HepG2 (cell line): ENCODE measurements around the gene CMTM8. TPM values are rescaled to one million over a fixed set of nuclear protein-coding genes. Genes with fewer than 3 reads are reported as not detected.

Experiments
- BCL6 ChIP-seq: IDR thresholded peaks from 2 replicates; pipeline ENCODE4 v1.6.1; 2016; ENCODE audit warnings: missing genetic modification reagents, missing compliant biosample characterization
- IKZF5 ChIP-seq: IDR thresholded peaks from 2 replicates; pipeline ENCODE4 v1.6.1; 2018; ENCODE audit warnings: missing genetic modification reagents, mild to moderate bottlenecking, missing compliant biosample characterization
- ISX ChIP-seq: sonication (generic); formaldehyde crosslinking; conservative IDR thresholded peaks from 2 replicates; pipeline ENCODE4 v1.5.0; 2020; ENCODE audit warnings: missing genetic modification reagents
- LBX2 ChIP-seq: sonication (generic); formaldehyde crosslinking; IDR thresholded peaks from 2 replicates; pipeline ENCODE4 v1.5.0; 2020; ENCODE audit warnings: missing genetic modification reagents, mild to moderate bottlenecking, borderline replicate concordance
- MIER2 ChIP-seq: IDR thresholded peaks from 2 replicates; pipeline ENCODE4 v1.6.1; 2016; ENCODE audit warnings: missing biosample characterization, missing genetic modification reagents
- MTA3 ChIP-seq: sonication (generic); formaldehyde crosslinking; IDR thresholded peaks from 2 replicates; pipeline ENCODE4 v1.4.0; 2020; ENCODE audit warnings: missing genetic modification reagents
- NFE2L2 ChIP-seq: fragments of 150-350 bp; IDR thresholded peaks from 2 replicates; pipeline ENCODE4 v1.6.1; 2014; ENCODE audit warnings: low read length
- NFIC ChIP-seq: IDR thresholded peaks from 2 replicates; pipeline ENCODE4 v1.6.1; 2012; ENCODE audit warnings: mild to moderate bottlenecking, low read length, inconsistent platforms
- NFKB2 ChIP-seq: sonication (generic); formaldehyde crosslinking; IDR thresholded peaks from 2 replicates; pipeline ENCODE4 v1.4.0; 2020; ENCODE audit warnings: missing genetic modification reagents, borderline replicate concordance
- PRMT3 ChIP-seq: sonication (generic); formaldehyde crosslinking; IDR thresholded peaks from 2 replicates; pipeline ENCODE4 v1.8.1; 2022; ENCODE audit warnings: low read depth, mild to moderate bottlenecking, moderate library complexity, missing genetic modification reagents, borderline replicate concordance
- RORA ChIP-seq: sonication (generic); formaldehyde crosslinking; IDR thresholded peaks from 2 replicates; pipeline ENCODE4 v1.5.0; 2020; ENCODE audit warnings: mild to moderate bottlenecking, missing genetic modification reagents, moderate library complexity
- XRCC5 ChIP-seq: fragments of 200-400 bp; formaldehyde crosslinking; optimal IDR thresholded peaks from 2 replicates; pipeline ENCODE3; 2017; ENCODE audit warnings: mild to moderate bottlenecking, low read length
- ZBTB7B ChIP-seq: sonication (generic); formaldehyde crosslinking; IDR thresholded peaks from 2 replicates; pipeline ENCODE4 v1.4.0; 2020; ENCODE audit warnings: missing genetic modification reagents
- ZGPAT ChIP-seq: IDR thresholded peaks from 2 replicates; pipeline ENCODE4 v1.6.1; 2016; ENCODE audit warnings: mild to moderate bottlenecking
- ZNF18 ChIP-seq: sonication (generic); formaldehyde crosslinking; IDR thresholded peaks from 2 replicates; pipeline ENCODE4 v1.8.0; 2022; ENCODE audit warnings: mild to moderate bottlenecking, missing genetic modification reagents; ENCODE audit not compliant: insufficient replicate concordance
- ZNF34 ChIP-seq: sonication (generic); formaldehyde crosslinking; IDR thresholded peaks from 2 replicates; pipeline ENCODE4 v1.4.0; 2020; ENCODE audit warnings: mild to moderate bottlenecking, missing genetic modification reagents, borderline replicate concordance
- ZNF446 ChIP-seq: sonication (generic); formaldehyde crosslinking; IDR thresholded peaks from 2 replicates; pipeline ENCODE4 v1.5.0; 2020; ENCODE audit warnings: mild to moderate bottlenecking, missing genetic modification reagents
- ZNF558 ChIP-seq: sonication (generic); formaldehyde crosslinking; IDR thresholded peaks from 2 replicates; pipeline ENCODE4 v1.9.0; 2022; ENCODE audit warnings: mild to moderate bottlenecking, missing genetic modification reagents, borderline replicate concordance
- ZNF644 ChIP-seq: IDR thresholded peaks from 2 replicates; pipeline ENCODE4 v1.6.1; 2016; ENCODE audit warnings: low read depth
- polyA plus RNA-seq, 8 experiments: library from polyadenylated mRNA; depleted of rRNA in 3 of 8; stranded (reverse) in 7 of 8; unstranded in 1 of 8; fragments of >200 nt; fragmentation: Illumina TruSeq in 4 of 8; extraction: Trizol in 4 of 8; gene quantifications; 2 replicates each; pipeline versions ENCODE4 v1.2.1 to v1.2.3, GENCODE V29; 2011 to 2016; ENCODE audit warnings: low read depth in 4 of 8, missing spikeins in 1 of 8, mixed read lengths in 1 of 8; ENCODE audit not compliant: insufficient read depth in 1 of 8
- total RNA-seq, 5 experiments: library from RNA; depleted of rRNA; stranded (reverse); fragments of >200 nt; fragmentation: Illumina TruSeq; extraction: Trizol; gene quantifications; 2 replicates each; pipeline ENCODE4 v1.2.3, GENCODE V29; 2016; ENCODE audit warnings: low read depth in 1 of 5
- TF ChIP-seq, protein P1 (sequence below): sonication (generic); formaldehyde crosslinking; IDR thresholded peaks from 2 replicates; pipeline ENCODE4 v1.9.0; 2022; ENCODE audit warnings: missing genetic modification reagents, mild to moderate bottlenecking, borderline replicate concordance
- TF ChIP-seq, protein P2 (sequence below): sonication (generic); formaldehyde crosslinking; IDR thresholded peaks from 2 replicates; pipeline ENCODE4 v1.9.0; 2022; ENCODE audit warnings: low read depth, missing genetic modification reagents

The CMTM8 gene
- total and polyA plus RNA-seq, 2 of the 13 experiments (the other 11 are each of a cell fraction or from before 2014, with no cell fraction given), result 8.9 to 15.8 TPM

GRCh38 chr3:32237670-32238452 lies 619 bp upstream of the CMTM8 start (continued):
- TF ChIP-seq, protein P1, sequence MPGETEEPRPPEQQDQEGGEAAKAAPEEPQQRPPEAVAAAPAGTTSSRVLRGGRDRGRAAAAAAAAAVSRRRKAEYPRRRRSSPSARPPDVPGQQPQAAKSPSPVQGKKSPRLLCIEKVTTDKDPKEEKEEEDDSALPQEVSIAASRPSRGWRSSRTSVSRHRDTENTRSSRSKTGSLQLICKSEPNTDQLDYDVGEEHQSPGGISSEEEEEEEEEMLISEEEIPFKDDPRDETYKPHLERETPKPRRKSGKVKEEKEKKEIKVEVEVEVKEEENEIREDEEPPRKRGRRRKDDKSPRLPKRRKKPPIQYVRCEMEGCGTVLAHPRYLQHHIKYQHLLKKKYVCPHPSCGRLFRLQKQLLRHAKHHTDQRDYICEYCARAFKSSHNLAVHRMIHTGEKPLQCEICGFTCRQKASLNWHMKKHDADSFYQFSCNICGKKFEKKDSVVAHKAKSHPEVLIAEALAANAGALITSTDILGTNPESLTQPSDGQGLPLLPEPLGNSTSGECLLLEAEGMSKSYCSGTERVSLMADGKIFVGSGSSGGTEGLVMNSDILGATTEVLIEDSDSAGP, result peak; percentile 84
- TF ChIP-seq XRCC5 (peak; percentile 25), NFE2L2 (no peak), ZNF18 (CRISPR knock-in tag) (peak; percentile 83), NFIC (0 out of 2 replicates have a peak, but pooled peaks have one; percentile 21), ISX (CRISPR knock-in tag) (no peak), MTA3 (CRISPR knock-in tag) (no peak), LBX2 (no peak), ZNF446 (CRISPR knock-in tag) (0 out of 2 replicates have a peak, but pooled peaks have one; percentile 60), ZNF644 (CRISPR knock-in tag) (0 out of 2 replicates have a peak, but pooled peaks have one; percentile 13), ZBTB7B (CRISPR knock-in tag) (peak; percentile 74), NFKB2 (CRISPR knock-in tag) (peak; percentile 91; the same call in 1 of the 2 replicates), ZGPAT (CRISPR knock-in tag) (peak; percentile 85; the same call in 1 of the 2 replicates), PRMT3 (CRISPR knock-in tag) (0 out of 2 replicates have a peak, but pooled peaks have one; percentile 70), BCL6 (CRISPR knock-in tag) (peak; percentile 90), ZNF34 (CRISPR knock-in tag) (0 out of 2 replicates have a peak, but pooled peaks have one; percentile 40), IKZF5 (CRISPR knock-in tag) (peak; percentile 78; the same call in 1 of the 2 replicates), MIER2 (0 out of 2 replicates have a peak, but pooled peaks have one; percentile 40), RORA (CRISPR knock-in tag) (no peak), ZNF558 (CRISPR knock-in tag) (peak; percentile 46; the same call in 1 of the 2 replicates)
- TF ChIP-seq, protein P2, sequence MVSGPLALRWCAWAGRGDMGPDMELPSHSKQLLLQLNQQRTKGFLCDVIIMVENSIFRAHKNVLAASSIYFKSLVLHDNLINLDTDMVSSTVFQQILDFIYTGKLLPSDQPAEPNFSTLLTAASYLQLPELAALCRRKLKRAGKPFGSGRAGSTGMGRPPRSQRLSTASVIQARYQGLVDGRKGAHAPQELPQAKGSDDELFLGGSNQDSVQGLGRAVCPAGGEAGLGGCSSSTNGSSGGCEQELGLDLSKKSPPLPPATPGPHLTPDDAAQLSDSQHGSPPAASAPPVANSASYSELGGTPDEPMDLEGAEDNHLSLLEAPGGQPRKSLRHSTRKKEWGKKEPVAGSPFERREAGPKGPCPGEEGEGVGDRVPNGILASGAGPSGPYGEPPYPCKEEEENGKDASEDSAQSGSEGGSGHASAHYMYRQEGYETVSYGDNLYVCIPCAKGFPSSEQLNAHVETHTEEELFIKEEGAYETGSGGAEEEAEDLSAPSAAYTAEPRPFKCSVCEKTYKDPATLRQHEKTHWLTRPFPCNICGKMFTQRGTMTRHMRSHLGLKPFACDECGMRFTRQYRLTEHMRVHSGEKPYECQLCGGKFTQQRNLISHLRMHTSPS (CRISPR knock-in tag), result peak; percentile 2; the same call in 1 of the 2 replicates
